K562 (cell line): ENCODE data around the gene HAUS5. TPM values are rescaled to one million over a fixed set of nuclear protein-coding genes. Genes with fewer than 3 reads are reported as not detected.

Source experiments
- CREB1 ChIP-seq, 2 experiments: sonication (generic) in 1 of 2; formaldehyde crosslinking in 1 of 2; IDR thresholded peaks; 2 replicates each; pipeline versions ENCODE4 v1.6.1 to v1.8.0; 2012 to 2022; ENCODE audit warnings: inconsistent platforms in 1 of 2, mild to moderate bottlenecking in 1 of 2, missing genetic modification reagents in 1 of 2, moderate library complexity in 1 of 2
- ELF2 ChIP-seq: fragments of 250-450 bp; sonication (Bioruptor Pico); IDR thresholded peaks from 2 replicates; pipeline ENCODE4 v1.5.0; 2021; ENCODE audit warnings: mild to moderate bottlenecking
- FOS ChIP-seq: IDR thresholded peaks from 3 replicates; pipeline ENCODE4 v1.6.1; 2011; ENCODE audit not compliant: insufficient read length; ENCODE audit errors: extremely low read depth
- FOXJ2 ChIP-seq: fragments of 200-800 bp; sonication (Bioruptor generic); IDR thresholded peaks from 2 replicates; pipeline ENCODE4 v1.6.1; 2016; ENCODE audit warnings: missing genetic modification characterization, missing compliant biosample characterization
- FOXJ3 ChIP-seq: sonication (generic); formaldehyde crosslinking; IDR thresholded peaks from 2 replicates; pipeline ENCODE4 v1.4.0; 2020; ENCODE audit warnings: mild to moderate bottlenecking, missing genetic modification reagents
- GABPA ChIP-seq: fragments of 200-800 bp; sonication (Bioruptor generic); conservative IDR thresholded peaks from 2 replicates; pipeline ENCODE4 v1.6.1; 2016; ENCODE audit warnings: low read depth, missing genetic modification characterization, missing compliant biosample characterization
- GABPB2 ChIP-seq: fragments of 250-450 bp; sonication (Bioruptor Pico); conservative IDR thresholded peaks from 2 replicates; pipeline ENCODE4 v1.5.1; 2021; ENCODE audit warnings: mild to moderate bottlenecking
- HNRNPL ChIP-seq: fragments of 200-400 bp; formaldehyde crosslinking; IDR thresholded peaks from 2 replicates; pipeline ENCODE4 v1.6.1; 2017; ENCODE audit warnings: low read depth, mild to moderate bottlenecking, low read length
- JUN ChIP-seq, 2 experiments: sonication (generic) in 1 of 2; formaldehyde crosslinking in 1 of 2; IDR thresholded peaks; 2 replicates each; pipeline versions ENCODE4 v1.6.1 to v1.8.0; 2012 to 2022; ENCODE audit warnings: borderline replicate concordance in 2 of 2, mild to moderate bottlenecking in 2 of 2, improper control_type of control experiment in 1 of 2, low read depth in 1 of 2, low read length in 1 of 2, missing genetic modification reagents in 1 of 2
- JUNB ChIP-seq: fragments of 450-650 bp; formaldehyde crosslinking; conservative IDR thresholded peaks from 2 replicates; pipeline ENCODE4 v1.4.0; 2020; ENCODE audit warnings: mild to moderate bottlenecking
- L3MBTL2 ChIP-seq: fragments of 450-650 bp; IDR thresholded peaks from 2 replicates; pipeline ENCODE4 v1.6.1; 2016; ENCODE audit warnings: mild to moderate bottlenecking, moderate library complexity
- MYC ChIP-seq, 2 experiments: fragments of 250-450 bp in 1 of 2; sonication (Bioruptor Pico) in 1 of 2; IDR thresholded peaks; 2 replicates each; pipeline versions ENCODE4 v1.5.1 to v1.6.1; 2012 to 2021; ENCODE audit warnings: low read depth in 2 of 2, borderline replicate concordance in 1 of 2, improper control_type of control experiment in 1 of 2, low read length in 1 of 2, mild to moderate bottlenecking in 1 of 2, moderate library complexity in 1 of 2
- NEUROD1 ChIP-seq: fragments of 150-350 bp; IDR thresholded peaks from 2 replicates; pipeline ENCODE4 v1.6.1; 2014; ENCODE audit warnings: borderline replicate concordance, low read length, low read depth; ENCODE audit not compliant: partially characterized antibody
- PCBP1 ChIP-seq: fragments of 200-400 bp; formaldehyde crosslinking; IDR thresholded peaks from 2 replicates; pipeline ENCODE4 v1.6.1; 2018; ENCODE audit warnings: mild to moderate bottlenecking, low read depth, low read length; ENCODE audit not compliant: poor library complexity, severe bottlenecking
- POLR2AphosphoS2 ChIP-seq: IDR thresholded peaks from 2 replicates; pipeline ENCODE4 v1.6.1; 2012; ENCODE audit warnings: low read length, improper control_type of control experiment
- SMAD4 ChIP-seq: fragments of 250-450 bp; sonication (Bioruptor Pico); conservative IDR thresholded peaks from 2 replicates; pipeline ENCODE4 v1.8.0; 2021; ENCODE audit warnings: inconsistent platforms, mild to moderate bottlenecking, moderate library complexity
- TARDBP ChIP-seq: fragments of 450-650 bp; IDR thresholded peaks from 2 replicates; pipeline ENCODE4 v1.6.1; 2016
- ZNF707 ChIP-seq: fragments of 250-450 bp; sonication (Bioruptor Pico); conservative IDR thresholded peaks from 2 replicates; pipeline ENCODE4 v1.8.0; 2022; ENCODE audit warnings: inconsistent platforms, mild to moderate bottlenecking, moderate library complexity
- ZNF77 ChIP-seq: fragments of 250-450 bp; sonication (Bioruptor Pico); IDR thresholded peaks from 2 replicates; pipeline ENCODE4 v1.5.0; 2020
- polyA plus RNA-seq, 8 experiments: library from polyadenylated mRNA; depleted of rRNA in 4 of 8; stranded (reverse) in 5 of 8; unstranded in 3 of 8; fragments of >200 nt; fragmentation: Nextera tagmentation in 2 of 8; fragmentation: Illumina TruSeq in 1 of 8; extraction: Ambion mirVana in 2 of 8; extraction: Trizol in 1 of 8; gene quantifications; 2 replicates each; pipeline versions ENCODE4 v1.2.1 to v1.2.3, GENCODE V29; 2011 to 2014; ENCODE audit warnings: inconsistent platforms in 1 of 8, missing spikeins in 1 of 8
- total RNA-seq, 7 experiments: library from RNA; depleted of rRNA in 6 of 7; stranded (reverse); fragments of >200 nt in 6 of 7; fragmentation: Illumina TruSeq in 2 of 7; extraction: Trizol in 2 of 7; gene quantifications; 2 replicates each; pipeline versions ENCODE4 v1.2.1 to v1.2.3, GENCODE V29; 2011 to 2021; ENCODE audit warnings: low replicate concordance in 1 of 7
- TF ChIP-seq, protein P1 (sequence below): conservative IDR thresholded peaks from 2 replicates; pipeline ENCODE4 v1.6.1; 2011; ENCODE audit warnings: low read depth, mild to moderate bottlenecking, low read length; ENCODE audit not compliant: control insufficient read depth
- TF ChIP-seq, protein P2 (sequence below), 2 experiments: fragments of 450-650 bp in 1 of 2; sonication (generic) in 1 of 2; formaldehyde crosslinking in 1 of 2; IDR thresholded peaks in 1 of 2; conservative IDR thresholded peaks in 1 of 2; 2 replicates each; pipeline versions ENCODE4 v1.6.1 to v1.8.1; 2016 to 2023; ENCODE audit warnings: mild to moderate bottlenecking in 2 of 2, moderate library complexity in 2 of 2, inconsistent platforms in 1 of 2, missing genetic modification reagents in 1 of 2

HAUS5 gene
- total and polyA plus RNA-seq, 9 of the 15 experiments (the other 6 are each of a cell fraction or from before 2014, with no cell fraction given) = 3.5 to 41.3 (median 14.2) TPM

GRCh38 chr19:35612559-35613321 lies at the start of gene HAUS5 (continued):
- TF ChIP-seq, protein P1, sequence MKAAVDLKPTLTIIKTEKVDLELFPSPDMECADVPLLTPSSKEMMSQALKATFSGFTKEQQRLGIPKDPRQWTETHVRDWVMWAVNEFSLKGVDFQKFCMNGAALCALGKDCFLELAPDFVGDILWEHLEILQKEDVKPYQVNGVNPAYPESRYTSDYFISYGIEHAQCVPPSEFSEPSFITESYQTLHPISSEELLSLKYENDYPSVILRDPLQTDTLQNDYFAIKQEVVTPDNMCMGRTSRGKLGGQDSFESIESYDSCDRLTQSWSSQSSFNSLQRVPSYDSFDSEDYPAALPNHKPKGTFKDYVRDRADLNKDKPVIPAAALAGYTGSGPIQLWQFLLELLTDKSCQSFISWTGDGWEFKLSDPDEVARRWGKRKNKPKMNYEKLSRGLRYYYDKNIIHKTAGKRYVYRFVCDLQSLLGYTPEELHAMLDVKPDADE = 0 out of 2 replicates have a peak, but pooled peaks have one; percentile 34
- TF ChIP-seq TARDBP = no peak
- TF ChIP-seq JUN (IDR thresholded peaks at IDR 0.05; ENCODE audit: borderline replicate concordance, low read depth, low read length) = peak; percentile 99
- TF ChIP-seq JUN (CRISPR knock-in tag; IDR thresholded peaks at IDR 0.05; ENCODE audit: borderline replicate concordance) = peak; percentile 55; the same call in 1 of the 2 replicates
- no peak for TF ChIP-seq ELF2 (CRISPR knock-in tag)
- peak; percentile 49 for TF ChIP-seq PCBP1
- TF ChIP-seq ZNF77 (CRISPR knock-in tag) = no peak
- peak; percentile 84 for TF ChIP-seq L3MBTL2
- TF ChIP-seq GABPA (tag) = 0 out of 2 replicates have a peak, but pooled peaks have one; percentile 37
- TF ChIP-seq GABPB2 (CRISPR knock-in tag) = peak; percentile 66; the same call in 1 of the 2 replicates
- TF ChIP-seq JUNB = peak; percentile 100
- TF ChIP-seq SMAD4 (CRISPR knock-in tag) = peak; percentile 81
- peak; percentile 32 for TF ChIP-seq NEUROD1
- TF ChIP-seq FOXJ3 = no peak
- peak; percentile 78 for TF ChIP-seq MYC (IDR thresholded peaks at IDR 0.05; ENCODE audit: low read depth, low read length)
- peak; percentile 58; the same call in 1 of the 2 replicates for TF ChIP-seq MYC (CRISPR knock-in tag; IDR thresholded peaks at IDR 0.05; ENCODE audit: borderline replicate concordance, low read depth)
- peak; percentile 15 for TF ChIP-seq FOS
- no peak for TF ChIP-seq POLR2AphosphoS2
- 0 out of 2 replicates have a peak, but pooled peaks have one; percentile 30 for TF ChIP-seq ZNF707
- TF ChIP-seq, protein P2, sequence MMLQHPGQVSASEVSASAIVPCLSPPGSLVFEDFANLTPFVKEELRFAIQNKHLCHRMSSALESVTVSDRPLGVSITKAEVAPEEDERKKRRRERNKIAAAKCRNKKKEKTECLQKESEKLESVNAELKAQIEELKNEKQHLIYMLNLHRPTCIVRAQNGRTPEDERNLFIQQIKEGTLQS (IDR thresholded peaks at IDR 0.05) = peak; percentile 100
- TF ChIP-seq, protein P2 (CRISPR knock-in tag; conservative IDR thresholded peaks at IDR 0.05) = peak; percentile 73; the same call in 1 of the 2 replicates
- TF ChIP-seq CREB1 (IDR thresholded peaks at IDR 0.05) = peak; percentile 100
- peak; percentile 100 for TF ChIP-seq CREB1 (CRISPR knock-in tag; IDR thresholded peaks at IDR 0.05)
- no peak for TF ChIP-seq FOXJ2 (tag)
- peak; percentile 30; the same call in 1 of the 2 replicates for TF ChIP-seq HNRNPL
